ENCODE results near the gene SIGLEC7. TPM values are rescaled to one million over a fixed set of nuclear protein-coding genes. Genes with fewer than 3 reads are reported as not detected.

The SIGLEC7 gene
- total RNA-seq, 1 experiment from 2014 or later: not detected

- no peak overlapping the region for H3K4me3 Mint-ChIP-seq (ENCODE audit: unreplicated experiment)
- no peaks in the 10 kb centered on the region for H3K27me3 ChIP-seq (replicated peaks; ENCODE audit: control insufficient read depth, insufficient read depth, low read length)
- no TSS peak for BruUV-seq (replicated peaks)
Measured at GRCh38 chr19:51181913-51182419, 39.9 kb downstream of the SIGLEC7 start.

GRCh38 chr19:51183629-51184028 is 41.5 kb downstream of the SIGLEC7 start:
- Histone ChIP-seq H3K36me3 (ENCODE audit: control insufficient read depth, insufficient read depth, low read length) (no peaks in the 10 kb centered on the region), H3K27me3 (replicated peaks; ENCODE audit: control insufficient read depth, insufficient read depth, low read length) (no peaks in the 10 kb centered on the region), H3K4me3 (ENCODE audit: low read depth, low read length) (no peak overlapping the region), H3K4me1 (no peaks in the 10 kb centered on the region), H3K9me3 (no peaks in the 10 kb centered on the region)
- intact Hi-C loops (cut with micrococcal nuclease; ENCODE audit: unreplicated experiment): no loop called here
- no TSS peak for BruUV-seq (replicated peaks)
- no peak overlapping the region for H3K4me3 Mint-ChIP-seq (ENCODE audit: unreplicated experiment)
- no peak for DNase-seq
- POLR2A ChIA-PET: no interaction called here
- H3K27ac Mint-ChIP-seq (ENCODE audit: unreplicated experiment): no peak overlapping the region
- no peaks in the 10 kb centered on the region for H3K4me1 Mint-ChIP-seq (ENCODE audit: low read depth, unreplicated experiment)
- CTCF ChIA-PET: no interaction called here
- H3K36me3 Mint-ChIP-seq (ENCODE audit: insufficient read depth, unreplicated experiment): no peaks in the 10 kb centered on the region
- no peak for TF ChIP-seq CTCF (IDR thresholded peaks at IDR 0.05; ENCODE audit: insufficient read depth in 1 of 2, low read depth in 1 of 2, low read length in 1 of 2, severe bottlenecking in 1 of 2, unreplicated experiment in 1 of 2)
- H3K9me3 Mint-ChIP-seq (ENCODE audit: unreplicated experiment): no peaks in the 10 kb centered on the region
- H3K27me3 Mint-ChIP-seq (ENCODE audit: insufficient read depth, unreplicated experiment): peaks cover 21% of the 10 kb centered on the region

More at GRCh38 chr19:51181913-51182419, 39.9 kb downstream of the SIGLEC7 start:
- H3K9me3 Mint-ChIP-seq (ENCODE audit: unreplicated experiment): no peaks in the 10 kb centered on the region
- Histone ChIP-seq H3K9me3 (no peaks in the 10 kb centered on the region), H3K4me3 (ENCODE audit: low read depth, low read length) (no peak overlapping the region), H3K4me1 (no peaks in the 10 kb centered on the region), H3K36me3 (ENCODE audit: control insufficient read depth, insufficient read depth, low read length) (no peaks in the 10 kb centered on the region)
- H3K36me3 Mint-ChIP-seq (ENCODE audit: insufficient read depth, unreplicated experiment): no peaks in the 10 kb centered on the region
- intact Hi-C loops (cut with micrococcal nuclease; ENCODE audit: unreplicated experiment): no loop called here
- ChIA-PET POLR2A (interaction anchor here (0.6 kb wide), 1 partner anchor 74 kb away, joined by 3 read pairs; the partner anchor contains the start of gene CTU1), CTCF (no interaction called here)
- no peak for DNase-seq
- no peak for TF ChIP-seq CTCF (IDR thresholded peaks at IDR 0.05; ENCODE audit: insufficient read depth in 1 of 2, low read depth in 1 of 2, low read length in 1 of 2, severe bottlenecking in 1 of 2, unreplicated experiment in 1 of 2)
- peaks cover 17% of the 10 kb centered on the region for H3K27me3 Mint-ChIP-seq (ENCODE audit: insufficient read depth, unreplicated experiment)
- no peak overlapping the region for H3K27ac Mint-ChIP-seq (ENCODE audit: unreplicated experiment)
- no peaks in the 10 kb centered on the region for H3K4me1 Mint-ChIP-seq (ENCODE audit: low read depth, unreplicated experiment)

- BruUV-seq (replicated peaks): no TSS peak
Measured at GRCh38 chr19:51185069-51185867, 43.2 kb downstream of the SIGLEC7 start.

More at GRCh38 chr19:51185069-51185867, 43.2 kb downstream of the SIGLEC7 start:
- H3K4me1 ChIP-seq: no peaks in the 10 kb centered on the region
- DNase-seq: no peak
- Mint-ChIP-seq H3K4me1 (ENCODE audit: low read depth, unreplicated experiment) (no peaks in the 10 kb centered on the region), H3K9me3 (ENCODE audit: unreplicated experiment) (no peaks in the 10 kb centered on the region), H3K36me3 (ENCODE audit: insufficient read depth, unreplicated experiment) (no peaks in the 10 kb centered on the region), H3K27ac (ENCODE audit: unreplicated experiment) (no peak overlapping the region), H3K27me3 (ENCODE audit: insufficient read depth, unreplicated experiment) (peaks cover 24% of the 10 kb centered on the region), H3K4me3 (ENCODE audit: unreplicated experiment) (no peak overlapping the region)
- H3K9me3 ChIP-seq: no peaks in the 10 kb centered on the region
- H3K4me3 ChIP-seq (ENCODE audit: low read depth, low read length): no peak overlapping the region
- POLR2A ChIA-PET: no interaction called here
- TF ChIP-seq CTCF (IDR thresholded peaks at IDR 0.05; ENCODE audit: insufficient read depth in 1 of 2, low read depth in 1 of 2, low read length in 1 of 2, severe bottlenecking in 1 of 2, unreplicated experiment in 1 of 2): no peak
- intact Hi-C loops (cut with micrococcal nuclease; ENCODE audit: unreplicated experiment): no loop called here
- CTCF ChIA-PET: no interaction called here
- H3K36me3 ChIP-seq (ENCODE audit: control insufficient read depth, insufficient read depth, low read length): no peaks in the 10 kb centered on the region
- H3K27me3 ChIP-seq (replicated peaks; ENCODE audit: control insufficient read depth, insufficient read depth, low read length): no peaks in the 10 kb centered on the region
